ENCODE results near the gene PLEK2.

DNA sequence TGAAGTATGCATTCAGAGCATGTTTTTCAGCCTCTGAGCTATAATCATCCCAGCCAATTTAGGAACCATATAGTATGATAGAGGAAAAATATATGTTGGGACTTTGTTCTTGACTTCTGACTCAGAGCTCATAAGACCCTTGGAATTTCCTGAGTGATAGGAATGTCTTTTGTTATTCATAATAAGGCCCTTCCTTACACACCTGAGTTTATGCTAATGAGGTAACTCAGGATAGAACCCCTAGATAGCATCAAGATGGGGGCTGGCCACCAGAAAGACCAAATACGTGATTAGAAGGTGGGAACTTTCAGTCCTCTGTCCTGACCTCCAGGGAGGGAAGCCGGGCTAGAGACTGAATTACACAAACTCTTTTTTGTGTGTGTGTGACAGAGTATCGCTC, 32.4 kb upstream of the PLEK2 start:
- TF ChIP-seq, protein P1, sequence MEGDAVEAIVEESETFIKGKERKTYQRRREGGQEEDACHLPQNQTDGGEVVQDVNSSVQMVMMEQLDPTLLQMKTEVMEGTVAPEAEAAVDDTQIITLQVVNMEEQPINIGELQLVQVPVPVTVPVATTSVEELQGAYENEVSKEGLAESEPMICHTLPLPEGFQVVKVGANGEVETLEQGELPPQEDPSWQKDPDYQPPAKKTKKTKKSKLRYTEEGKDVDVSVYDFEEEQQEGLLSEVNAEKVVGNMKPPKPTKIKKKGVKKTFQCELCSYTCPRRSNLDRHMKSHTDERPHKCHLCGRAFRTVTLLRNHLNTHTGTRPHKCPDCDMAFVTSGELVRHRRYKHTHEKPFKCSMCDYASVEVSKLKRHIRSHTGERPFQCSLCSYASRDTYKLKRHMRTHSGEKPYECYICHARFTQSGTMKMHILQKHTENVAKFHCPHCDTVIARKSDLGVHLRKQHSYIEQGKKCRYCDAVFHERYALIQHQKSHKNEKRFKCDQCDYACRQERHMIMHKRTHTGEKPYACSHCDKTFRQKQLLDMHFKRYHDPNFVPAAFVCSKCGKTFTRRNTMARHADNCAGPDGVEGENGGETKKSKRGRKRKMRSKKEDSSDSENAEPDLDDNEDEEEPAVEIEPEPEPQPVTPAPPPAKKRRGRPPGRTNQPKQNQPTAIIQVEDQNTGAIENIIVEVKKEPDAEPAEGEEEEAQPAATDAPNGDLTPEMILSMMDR (conservative IDR thresholded peaks at IDR 0.05 in 1 of 2, IDR thresholded peaks at IDR 0.05 in 1 of 2; ENCODE audit: extremely low read depth in 1 of 2, insufficient read depth in 1 of 2, low read depth in 1 of 2, low read length in 2 of 2), result no peak
- no peak for TF ChIP-seq EZH2 (IDR thresholded peaks at IDR 0.05; ENCODE audit: borderline replicate concordance, low read length)

All from mammary epithelial cell (primary cell).